Measurements from ENCODE around the gene HTRA1. TPM values are rescaled to one million over a fixed set of nuclear protein-coding genes. Genes with fewer than 3 reads are reported as not detected.

HTRA1 gene
- total RNA-seq, 1 donor from 2014 or later: 1,504 TPM

- H3K27me3 Mint-ChIP-seq (ENCODE audit: low read depth): no peaks in the 10 kb centered on the region
- no peak for DNase-seq (ENCODE audit: low spot score)
- no peak overlapping the region for H3K4me3 Mint-ChIP-seq (ENCODE audit: unreplicated experiment)
- peaks cover 48% of the 10 kb centered on the region for H3K4me1 Mint-ChIP-seq (ENCODE audit: low read depth)
- peaks cover 8% of the 10 kb centered on the region for H3K9me3 Mint-ChIP-seq (ENCODE audit: low read depth)
- TF ChIP-seq CTCF (IDR thresholded peaks at IDR 0.05): no peak
- H3K36me3 Mint-ChIP-seq (ENCODE audit: low read depth): no peaks in the 10 kb centered on the region
- H3K27ac Mint-ChIP-seq (ENCODE audit: unreplicated experiment): peak overlapping the region; percentile 80
Observed at GRCh38 chr10:122445904-122446303, 15.4 kb upstream of the HTRA1 start.

GRCh38 chr10:122446668-122447423 is 14.5 kb upstream of the HTRA1 start:
- no peaks in the 10 kb centered on the region for H3K27me3 Mint-ChIP-seq (ENCODE audit: low read depth)
- TF ChIP-seq CTCF (IDR thresholded peaks at IDR 0.05): no peak
- DNase-seq (ENCODE audit: low spot score): no peak
- peak overlapping the region; percentile 32 for H3K27ac Mint-ChIP-seq (ENCODE audit: unreplicated experiment)
- H3K36me3 Mint-ChIP-seq (ENCODE audit: low read depth): no peaks in the 10 kb centered on the region
- no peak overlapping the region for H3K4me3 Mint-ChIP-seq (ENCODE audit: unreplicated experiment)
- peaks cover 8% of the 10 kb centered on the region for H3K9me3 Mint-ChIP-seq (ENCODE audit: low read depth)
- H3K4me1 Mint-ChIP-seq (ENCODE audit: low read depth): peaks cover 53% of the 10 kb centered on the region

- Mint-ChIP-seq H3K27me3 (ENCODE audit: low read depth) (no peaks in the 10 kb centered on the region), H3K4me1 (ENCODE audit: low read depth) (peaks cover 49% of the 10 kb centered on the region), H3K27ac (ENCODE audit: unreplicated experiment) (no peak overlapping the region), H3K4me3 (ENCODE audit: unreplicated experiment) (no peak overlapping the region), H3K9me3 (ENCODE audit: low read depth) (peaks cover 8% of the 10 kb centered on the region), H3K36me3 (ENCODE audit: low read depth) (no peaks in the 10 kb centered on the region)
- DNase-seq (ENCODE audit: low spot score): no peak
- TF ChIP-seq CTCF (IDR thresholded peaks at IDR 0.05): no peak
Observed at GRCh38 chr10:122448600-122448999, 12.8 kb upstream of the HTRA1 start.

DNA sequence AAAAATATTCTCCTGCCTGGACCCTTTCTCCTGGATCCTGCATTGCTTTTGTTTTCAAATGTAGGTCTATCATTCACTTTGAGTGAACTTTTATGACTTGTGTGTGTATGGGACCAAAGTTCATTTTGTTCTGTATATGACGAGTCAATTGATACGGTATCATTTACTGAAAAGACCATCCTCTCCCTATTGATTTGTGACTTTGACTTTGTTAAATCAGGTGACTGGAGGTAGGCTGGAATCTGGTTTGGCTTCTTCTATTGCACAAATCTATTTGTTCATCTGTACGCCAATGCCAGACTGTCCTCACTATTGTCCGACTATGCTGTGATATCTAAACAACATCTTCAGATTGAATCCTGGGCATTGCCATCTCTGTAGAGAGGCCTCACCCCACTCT is 12.2 kb upstream of the HTRA1 start:
- no peak for TF ChIP-seq CTCF (IDR thresholded peaks at IDR 0.05)
- DNase-seq (ENCODE audit: low spot score): no peak
- Mint-ChIP-seq H3K4me1 (ENCODE audit: low read depth) (peaks cover 52% of the 10 kb centered on the region), H3K27me3 (ENCODE audit: low read depth) (no peaks in the 10 kb centered on the region), H3K27ac (ENCODE audit: unreplicated experiment) (no peak overlapping the region), H3K36me3 (ENCODE audit: low read depth) (no peaks in the 10 kb centered on the region), H3K4me3 (ENCODE audit: unreplicated experiment) (no peak overlapping the region), H3K9me3 (ENCODE audit: low read depth) (peaks cover 8% of the 10 kb centered on the region)

- peaks cover 58% of the 10 kb centered on the region for H3K4me1 Mint-ChIP-seq (ENCODE audit: low read depth)
Observed at GRCh38 chr10:122450353-122450990, 10.9 kb upstream of the HTRA1 start.

More at GRCh38 chr10:122450353-122450990, 10.9 kb upstream of the HTRA1 start:
- DNase-seq (ENCODE audit: low spot score): no peak
- Mint-ChIP-seq H3K27me3 (ENCODE audit: low read depth) (no peaks in the 10 kb centered on the region), H3K9me3 (ENCODE audit: low read depth) (peaks cover 8% of the 10 kb centered on the region), H3K36me3 (ENCODE audit: low read depth) (no peaks in the 10 kb centered on the region), H3K27ac (ENCODE audit: unreplicated experiment) (peak overlapping the region; percentile 88), H3K4me3 (ENCODE audit: unreplicated experiment) (no peak overlapping the region)
- TF ChIP-seq CTCF (IDR thresholded peaks at IDR 0.05): no peak

All from chondrocyte (in vitro differentiated cells).